ENCODE measurements around the gene AMOTL1.

DNA sequence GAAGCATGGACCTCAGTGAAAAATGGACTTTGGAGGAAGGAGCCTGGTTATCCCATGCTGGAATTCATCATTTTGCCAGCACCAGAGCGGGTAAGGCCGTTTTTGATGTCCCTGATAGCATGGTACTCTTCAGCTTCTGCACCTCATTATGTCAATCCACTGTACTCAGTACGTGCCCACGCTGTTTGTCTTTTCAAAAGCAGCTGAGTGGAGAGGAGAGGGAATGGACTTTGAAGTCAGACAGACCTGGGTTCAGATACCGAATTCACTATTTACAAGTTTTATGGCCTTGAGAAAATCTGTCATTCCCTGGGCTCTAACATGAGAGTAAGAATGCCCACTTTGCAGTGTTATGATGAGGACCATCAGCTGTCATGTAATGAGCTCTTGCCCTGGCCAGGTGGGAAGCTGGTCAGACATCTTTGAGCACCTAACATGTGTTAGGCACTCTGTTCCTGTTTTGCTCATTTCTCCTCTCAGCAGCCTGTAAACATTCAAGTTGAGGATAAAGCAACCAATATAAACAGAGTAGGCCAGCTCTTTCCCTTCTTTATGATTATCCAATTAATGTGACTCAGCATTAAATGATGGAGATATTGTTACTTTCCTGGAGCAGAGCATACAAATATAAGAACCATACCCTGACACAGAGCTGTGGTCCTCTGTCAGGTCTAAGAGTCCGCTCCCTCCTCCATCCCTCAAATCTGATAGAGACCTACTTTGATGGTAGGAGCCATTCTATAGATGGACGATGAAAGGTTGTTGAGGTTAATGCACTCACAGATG is 39.0 kb upstream of the AMOTL1 start:
- TF ChIP-seq POLR2A (IDR thresholded peaks at IDR 0.05) (no peak), CTCF (IDR thresholded peaks at IDR 0.05) (no peak)

Data from adrenal gland (tissue), 5 donors.